Stimulated activated CD4-positive, alpha-beta T cell treated with anti-CD3 and anti-CD28 coated beads, Interleukin-1b, Interleukin-23, amount 100 ng/mL, for 4 hours (primary cell): Measurements from ENCODE around the gene OSBPL3.

ENCODE experiments used
- DNase-seq, 2 donors: peaks; one replicate each; pipeline ENCODE4 v3.0.0-alpha.2; 2020; ENCODE audit warnings: low read depth in 2 of 2

The OSBPL3 gene

DNA sequence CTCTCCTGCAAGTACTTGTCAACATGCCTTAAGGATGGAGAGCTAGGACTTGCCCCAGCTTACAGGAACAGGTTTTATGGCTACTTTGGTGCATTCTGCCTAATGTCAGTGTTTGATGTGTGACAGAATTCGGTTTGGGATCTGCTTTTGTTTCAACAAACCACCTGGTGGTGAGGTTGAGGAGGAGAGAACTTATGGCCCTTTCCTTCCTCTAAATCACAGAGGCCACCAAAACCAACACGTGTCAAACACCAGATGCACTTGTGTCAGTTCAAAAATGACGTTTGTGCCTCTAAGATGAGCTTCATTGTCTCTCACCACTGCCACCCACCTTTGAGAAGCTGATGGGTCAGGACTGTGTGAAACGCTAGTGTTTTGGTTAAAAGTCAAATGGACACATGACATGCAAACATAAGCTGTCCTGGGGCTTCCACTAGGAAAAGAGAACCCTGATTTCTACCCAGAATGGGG, 83.9 kb downstream of the OSBPL3 start:
- no peak for DNase-seq

DNA sequence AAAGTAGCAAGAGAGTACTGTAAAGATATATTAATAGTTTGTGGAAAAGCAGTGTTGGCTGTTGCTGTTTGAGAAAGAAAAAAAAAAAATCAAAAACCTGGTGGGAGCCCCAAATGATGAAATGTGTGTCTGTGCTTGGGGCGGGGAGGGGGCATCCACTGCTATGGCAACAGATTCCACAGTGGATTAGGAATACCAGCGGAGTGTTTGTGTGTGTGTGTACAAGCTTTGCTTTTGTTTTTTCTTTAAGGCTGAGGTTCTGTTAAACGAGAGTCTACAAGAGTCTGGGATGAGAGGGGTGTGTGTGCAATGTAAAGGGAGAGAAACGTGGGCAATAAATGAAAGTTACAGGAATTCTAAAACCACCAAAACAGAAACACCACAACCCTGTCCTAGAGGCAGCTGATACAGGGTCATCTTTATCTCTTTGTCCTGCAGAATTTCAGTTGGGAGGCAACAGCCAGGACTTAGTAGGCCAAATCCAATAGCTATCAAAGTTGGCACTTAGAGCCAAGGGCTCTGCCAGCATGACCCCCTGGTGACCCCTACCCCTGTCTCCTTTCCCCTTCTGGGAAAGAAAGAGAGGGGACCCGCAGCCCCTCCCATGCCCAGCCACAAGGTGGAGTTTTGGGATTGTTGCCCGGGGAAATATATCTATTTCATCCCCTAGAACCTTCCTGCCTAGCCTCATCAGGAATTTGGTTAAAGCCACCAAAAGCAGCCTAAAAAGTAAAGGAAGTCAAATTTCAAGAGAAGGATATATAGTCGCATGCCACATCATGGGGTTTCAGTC, 85.4 kb downstream of the OSBPL3 start:
- DNase-seq = no peak

DNA sequence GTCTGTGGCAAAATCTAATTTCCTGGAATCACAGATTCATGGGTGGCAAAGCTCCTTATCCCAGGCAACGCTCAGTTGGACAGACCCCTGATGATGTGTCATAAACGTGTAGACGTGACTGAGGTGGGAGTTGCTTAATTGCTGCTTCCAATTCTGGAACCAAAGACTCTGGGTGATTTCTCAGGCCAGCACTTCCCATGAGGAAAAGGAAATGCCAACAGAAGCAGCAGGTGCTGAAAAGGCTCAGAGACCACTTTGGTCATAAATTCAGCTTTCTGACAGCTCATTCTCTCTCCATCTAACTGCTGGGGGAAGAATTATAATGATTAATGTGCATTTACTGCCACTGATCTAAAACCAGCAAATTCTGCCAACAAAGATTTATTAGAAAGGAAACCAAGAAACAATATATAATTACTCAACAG, 88.7 kb downstream of the OSBPL3 start:
- DNase-seq = no peak

DNA sequence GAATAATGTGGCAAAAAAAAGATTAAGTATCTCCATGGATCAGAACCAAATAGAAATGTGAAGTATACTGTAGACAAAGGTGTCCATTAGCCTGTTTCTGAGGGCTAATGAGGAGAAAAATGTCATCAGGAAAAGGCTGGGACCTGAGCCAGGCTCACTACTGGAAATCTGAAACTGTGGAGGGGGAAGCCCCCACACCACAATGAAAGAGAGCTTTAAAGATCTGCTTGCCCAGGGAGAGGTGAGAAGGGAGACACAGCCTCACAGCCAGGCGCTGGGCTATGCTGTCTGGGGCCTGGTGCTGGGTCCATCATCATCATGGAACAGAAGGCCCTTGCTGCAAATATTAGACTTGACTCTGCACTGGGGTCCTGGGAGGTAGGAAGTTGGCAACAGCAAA, 90.4 kb downstream of the OSBPL3 start:
- DNase-seq = no peak

DNA sequence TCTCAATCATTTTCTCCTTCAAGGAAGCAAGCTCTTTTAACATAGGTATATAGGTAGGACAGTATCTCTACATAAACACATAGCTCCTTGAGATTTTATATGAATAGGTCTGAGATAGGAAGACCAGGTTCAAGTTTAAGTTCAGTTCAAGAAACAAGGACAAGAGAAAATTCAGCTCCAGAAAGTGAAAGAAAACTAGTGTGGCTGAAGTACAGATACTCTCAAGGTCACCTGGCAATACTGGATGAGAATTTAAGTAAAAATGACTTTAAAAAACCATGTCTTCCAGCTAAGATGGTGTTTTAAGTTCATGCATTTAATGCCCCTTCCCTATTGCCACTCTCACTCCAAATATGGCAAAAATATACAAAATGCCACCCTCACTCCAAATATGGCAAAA, 91.3 kb downstream of the OSBPL3 start:
- DNase-seq = no peak

DNA sequence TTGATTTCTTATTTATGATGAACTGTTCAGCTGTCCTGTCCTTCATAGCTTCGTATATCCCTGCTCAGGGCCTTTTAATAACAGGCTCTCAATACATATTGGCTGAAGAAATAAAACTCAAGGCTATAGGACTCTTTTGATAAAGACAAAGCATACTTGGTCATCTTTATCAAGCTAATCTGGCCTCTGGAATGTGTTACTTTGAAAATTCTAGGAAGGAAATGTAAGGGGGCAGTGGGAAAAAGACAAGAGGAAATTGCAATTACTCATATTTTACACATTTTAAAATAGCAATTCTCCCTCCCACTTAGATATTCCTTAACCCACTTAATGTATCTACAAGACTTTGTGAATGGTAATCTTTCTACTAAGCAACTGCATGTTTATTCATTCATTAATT, 94.3 kb downstream of the OSBPL3 start:
- no peak for DNase-seq

DNA sequence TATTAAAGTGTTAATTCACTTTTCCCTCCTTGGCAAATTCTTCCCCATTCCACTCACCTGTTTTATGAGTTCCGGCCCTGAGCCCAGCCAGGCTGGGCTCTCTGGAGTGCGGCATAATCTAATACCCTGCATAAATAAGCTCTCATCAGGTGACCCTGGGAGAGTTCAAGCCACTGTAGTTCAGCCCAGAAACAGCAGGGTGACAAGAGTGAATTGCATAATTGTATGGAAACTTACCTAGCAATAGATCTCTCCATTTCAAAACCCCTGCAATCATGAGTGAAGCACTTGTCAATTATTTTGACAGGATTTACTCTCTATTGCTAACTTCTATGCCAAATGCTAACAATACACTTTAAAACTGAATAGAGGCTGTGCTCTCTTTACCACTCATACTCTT, 94.7 kb downstream of the OSBPL3 start:
- DNase-seq = no peak

DNA sequence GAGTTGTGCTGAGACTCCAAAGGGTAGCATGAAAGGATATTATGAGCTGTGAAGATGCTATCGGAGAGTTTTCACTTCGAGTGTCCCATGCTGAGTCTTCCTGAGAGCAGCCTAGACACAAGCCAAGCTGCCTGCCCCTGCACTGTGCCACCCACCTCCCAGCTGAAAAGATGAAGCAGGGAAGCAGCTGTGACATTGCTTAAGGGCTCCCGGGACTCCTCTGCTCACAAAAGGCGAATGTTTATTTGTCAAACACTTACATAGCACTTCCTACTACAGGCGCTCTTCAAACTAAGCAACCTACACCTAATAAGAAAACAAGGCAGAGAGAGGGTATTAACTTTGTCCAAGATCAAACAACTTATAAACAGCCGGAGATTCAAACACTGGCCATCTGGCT, 95.6 kb downstream of the OSBPL3 start:
- no peak for DNase-seq

DNA sequence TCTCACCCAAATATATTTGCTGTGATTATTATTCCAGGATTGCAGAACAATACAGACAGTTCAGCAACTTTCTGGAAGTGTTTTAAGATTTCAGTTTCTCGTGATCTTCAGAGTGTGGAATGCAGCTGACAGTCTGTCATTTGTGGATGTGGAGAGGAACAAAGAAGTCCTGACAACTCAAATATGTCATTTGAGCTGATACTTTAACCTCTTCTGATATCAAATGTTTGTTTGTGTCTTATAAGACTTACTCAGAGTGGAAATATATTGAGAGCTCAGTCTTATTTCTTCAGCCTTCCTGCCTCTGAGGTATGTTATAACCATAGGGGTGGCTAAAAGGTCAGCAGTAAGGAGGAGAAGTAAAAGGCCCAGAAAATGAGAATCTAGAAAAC, 96.4 kb downstream of the OSBPL3 start:
- no peak for DNase-seq

DNA sequence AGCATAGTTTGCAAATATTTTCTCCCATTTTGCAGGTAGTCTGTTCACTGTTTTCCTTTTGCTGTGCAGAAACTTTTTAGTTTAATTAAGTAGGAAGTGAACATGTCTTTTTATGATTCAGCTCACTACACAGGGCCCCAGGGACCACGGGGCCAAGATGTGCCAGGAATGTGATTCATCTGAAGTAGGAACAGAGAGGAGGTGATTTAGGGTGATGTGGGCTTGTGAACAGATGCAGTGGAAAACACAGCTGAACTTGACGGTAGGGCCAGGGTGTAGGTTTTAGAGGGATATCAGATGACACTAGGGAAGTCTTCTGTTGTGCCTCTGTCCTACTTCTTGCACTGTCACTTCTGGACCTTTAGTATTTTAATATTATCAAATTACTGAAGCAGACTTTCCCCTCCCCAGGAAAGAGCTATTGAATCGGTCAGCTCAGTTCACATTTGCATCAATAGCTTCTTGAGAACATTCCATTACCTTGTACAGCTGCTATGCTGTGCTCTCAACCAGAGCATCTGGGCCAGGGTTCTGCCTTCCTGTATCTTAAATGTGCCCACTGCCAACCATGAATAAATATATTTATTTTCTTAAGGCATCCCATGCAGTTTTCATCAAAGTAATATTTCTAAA, 96.9 kb downstream of the OSBPL3 start:
- peak in 1 of 2 donors; percentile 16 for DNase-seq

DNA sequence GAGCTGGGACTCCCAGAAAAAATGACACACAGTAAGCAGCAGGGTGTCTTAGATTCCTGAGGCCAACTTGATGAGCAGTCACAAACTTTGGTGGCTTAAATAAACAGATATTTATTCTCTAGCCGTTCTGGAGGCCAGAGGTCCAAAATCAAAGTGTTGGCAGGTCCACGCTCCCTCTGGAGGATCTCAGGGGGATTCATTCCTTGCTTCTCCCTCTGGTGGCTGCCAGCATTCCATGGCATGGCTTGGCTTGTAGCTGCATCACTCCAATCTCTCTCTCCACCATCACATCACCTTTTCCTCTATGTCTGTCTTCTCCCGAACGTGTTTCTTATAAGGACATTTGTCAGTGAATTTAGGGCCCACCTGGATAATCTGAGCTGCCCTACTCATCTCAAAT, 98.4 kb downstream of the OSBPL3 start:
- DNase-seq = no peak

DNA sequence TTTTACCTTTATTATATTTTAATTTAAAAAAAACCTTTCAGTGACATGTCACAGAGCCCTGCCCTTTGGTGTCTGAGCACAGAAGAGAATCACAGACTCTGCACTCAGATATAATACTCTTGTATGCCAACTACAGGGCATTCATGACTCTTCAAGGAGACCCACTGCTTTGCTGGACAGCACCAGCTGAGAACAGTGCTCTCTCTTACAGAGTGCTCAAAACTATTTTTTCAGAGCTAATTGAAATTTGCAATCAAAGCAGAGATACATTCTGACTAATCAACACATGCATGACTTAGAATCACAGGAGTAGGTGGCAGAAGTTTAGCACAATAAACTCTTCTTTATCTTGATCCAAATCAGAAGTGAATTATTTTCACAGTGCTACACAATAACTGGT, 99.1 kb downstream of the OSBPL3 start:
- no peak for DNase-seq

DNA sequence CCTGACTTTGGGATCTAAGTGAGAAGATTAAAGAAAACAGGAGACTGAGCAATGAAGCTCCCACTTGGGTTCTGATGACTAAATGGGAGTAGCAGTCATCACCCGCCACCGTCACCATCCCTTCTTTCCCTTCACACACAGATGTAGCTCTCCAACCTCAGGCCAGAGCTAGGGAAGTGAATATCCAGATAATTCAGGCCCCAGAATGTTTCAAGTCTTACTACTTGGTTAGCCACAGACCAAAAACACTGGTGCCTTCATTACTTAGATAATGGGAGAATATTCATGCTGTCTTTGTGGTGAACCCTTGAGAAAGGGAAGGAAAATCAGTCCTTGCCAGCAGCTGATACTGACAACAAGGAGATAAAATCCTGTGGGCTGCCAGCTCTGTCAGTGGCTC, 100.7 kb downstream of the OSBPL3 start:
- no peak for DNase-seq

DNA sequence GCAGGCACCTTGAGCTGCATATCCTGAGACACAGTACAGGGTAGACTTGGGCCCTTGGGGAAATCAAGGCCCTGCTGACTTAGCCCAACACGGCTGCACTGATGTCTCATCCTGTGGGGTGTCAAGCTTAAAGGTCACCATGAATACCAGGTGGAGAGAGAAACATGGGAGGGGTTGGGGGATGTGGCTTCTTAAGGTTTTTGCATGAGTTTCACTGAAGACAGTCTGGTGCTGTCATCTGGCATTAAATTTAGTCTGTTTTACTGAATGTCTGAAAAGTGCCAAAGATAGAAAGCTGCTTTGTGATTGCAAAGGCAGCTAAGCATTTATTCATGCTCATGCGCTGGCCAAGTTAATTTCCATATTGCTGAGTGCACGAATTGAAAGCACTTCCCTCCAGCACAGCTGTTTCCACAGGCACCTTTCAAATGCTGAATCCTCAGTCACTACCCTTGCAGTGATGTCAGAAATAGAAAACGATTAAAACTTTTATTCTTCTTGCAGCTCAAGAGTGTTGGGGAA, 102.1 kb downstream of the OSBPL3 start:
- no peak for DNase-seq

DNA sequence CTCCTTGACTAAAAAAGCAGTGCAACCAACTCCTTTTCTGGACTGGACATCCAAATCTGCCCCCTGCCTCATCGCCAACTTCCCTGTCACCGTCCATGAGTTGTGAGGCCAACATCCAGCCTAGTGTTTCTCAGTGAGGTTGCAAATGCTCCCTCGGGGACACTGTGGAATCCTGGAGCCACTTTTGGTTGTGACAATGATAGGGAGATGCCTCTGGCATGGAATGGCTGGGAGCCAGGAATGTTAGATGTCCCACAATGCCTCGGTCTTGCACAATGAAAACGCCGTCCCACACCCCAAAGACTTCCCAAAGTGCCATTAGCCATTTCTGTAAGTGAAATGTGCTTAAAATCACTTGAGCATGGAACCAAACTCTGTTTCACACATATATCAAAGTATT, 105.2 kb downstream of the OSBPL3 start:
- DNase-seq = no peak

DNA sequence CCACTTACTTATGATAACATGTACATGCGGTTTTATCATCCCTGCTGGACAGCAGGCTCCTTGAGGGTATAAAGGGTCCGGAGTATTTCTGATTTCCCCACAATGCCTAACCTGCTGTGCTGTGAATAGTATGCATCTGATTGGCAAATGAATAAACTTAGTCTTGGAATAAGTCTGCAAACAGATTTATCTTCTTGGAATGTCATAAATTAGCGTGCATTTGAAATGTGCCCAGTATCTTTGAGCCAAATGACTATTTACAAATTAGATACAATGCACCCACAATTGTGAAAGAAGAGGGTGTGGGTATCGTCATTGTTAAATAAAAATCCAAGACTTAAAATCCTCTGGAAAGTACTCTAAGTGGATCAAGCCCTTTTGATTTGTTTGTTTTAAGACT, 106.0 kb downstream of the OSBPL3 start:
- no peak for DNase-seq

DNA sequence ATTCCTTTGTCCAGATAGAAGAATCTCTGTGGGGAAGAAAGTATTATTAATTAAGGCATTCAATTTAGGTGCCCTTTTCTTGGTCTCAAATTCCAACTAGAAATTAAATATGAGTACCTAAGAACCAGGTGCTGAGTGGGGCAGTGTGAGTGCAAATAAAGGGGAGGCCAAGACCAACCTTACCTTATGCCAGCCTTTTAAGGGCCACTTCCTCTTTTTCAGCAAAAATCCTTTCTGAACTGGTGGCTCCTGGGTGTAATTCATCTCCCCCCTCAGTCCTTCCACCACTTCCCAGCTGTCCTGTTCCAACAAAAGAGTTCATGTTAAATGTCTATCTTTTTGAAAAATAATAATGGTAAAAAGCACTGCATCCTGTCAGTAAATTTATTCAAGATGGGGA, 108.2 kb downstream of the OSBPL3 start:
- DNase-seq = no peak

DNA sequence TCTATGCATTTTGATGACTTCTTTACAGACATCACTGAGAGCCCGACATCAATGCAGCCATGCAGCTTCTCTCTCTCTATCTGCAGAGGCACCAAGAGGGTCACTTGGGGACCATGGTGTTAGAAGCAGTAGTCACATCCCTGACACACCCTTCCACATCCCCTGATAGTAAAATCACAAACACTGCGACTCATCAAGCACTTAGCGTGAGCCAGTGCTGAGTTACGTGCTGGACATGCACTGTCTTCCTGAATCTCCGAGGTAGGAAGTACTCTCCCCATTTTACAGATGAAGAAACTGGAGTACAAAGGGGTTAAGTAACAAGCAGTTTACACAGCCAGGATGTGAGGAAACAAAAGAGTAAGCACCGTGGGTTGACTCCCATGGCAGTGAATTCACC, 109.2 kb downstream of the OSBPL3 start:
- no peak for DNase-seq

DNA sequence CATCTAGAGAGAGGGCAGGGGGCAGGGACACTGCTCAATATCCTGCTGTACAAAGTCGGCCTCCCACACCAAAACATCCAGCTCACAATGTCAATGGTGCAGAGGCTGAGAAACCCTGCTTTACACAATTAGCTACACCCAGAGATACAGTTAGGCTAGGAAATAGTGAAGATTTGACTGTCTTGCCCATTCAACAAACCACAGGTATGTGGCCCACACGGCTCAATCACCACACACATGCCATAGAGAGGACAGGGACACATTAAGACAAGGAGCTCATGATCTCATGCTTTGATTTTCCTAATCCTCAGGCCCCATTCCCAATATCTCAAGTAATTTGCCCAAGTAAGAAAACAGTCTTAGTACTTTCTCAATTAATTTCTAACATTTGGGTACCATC, 110.4 kb downstream of the OSBPL3 start:
- DNase-seq = no peak

DNA sequence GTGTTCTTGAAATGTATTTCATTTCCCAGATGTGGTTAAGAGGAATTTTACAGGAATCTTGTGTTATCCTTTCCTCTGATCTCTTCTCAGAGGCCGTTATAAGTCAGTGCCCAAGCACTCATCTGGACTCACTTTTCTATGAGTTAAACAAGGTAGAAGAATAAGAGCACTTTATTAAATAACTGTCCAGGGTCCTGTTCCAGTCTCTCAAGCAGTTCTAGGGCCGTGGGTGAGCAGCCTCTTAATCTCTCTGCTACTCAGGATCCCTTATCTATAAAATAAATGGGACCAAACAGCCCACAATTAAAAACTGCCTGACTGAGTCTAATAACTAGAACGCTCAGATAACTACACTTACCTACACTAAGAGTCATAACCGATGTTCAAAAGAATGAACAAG, 111.2 kb downstream of the OSBPL3 start:
- DNase-seq = no peak

DNA sequence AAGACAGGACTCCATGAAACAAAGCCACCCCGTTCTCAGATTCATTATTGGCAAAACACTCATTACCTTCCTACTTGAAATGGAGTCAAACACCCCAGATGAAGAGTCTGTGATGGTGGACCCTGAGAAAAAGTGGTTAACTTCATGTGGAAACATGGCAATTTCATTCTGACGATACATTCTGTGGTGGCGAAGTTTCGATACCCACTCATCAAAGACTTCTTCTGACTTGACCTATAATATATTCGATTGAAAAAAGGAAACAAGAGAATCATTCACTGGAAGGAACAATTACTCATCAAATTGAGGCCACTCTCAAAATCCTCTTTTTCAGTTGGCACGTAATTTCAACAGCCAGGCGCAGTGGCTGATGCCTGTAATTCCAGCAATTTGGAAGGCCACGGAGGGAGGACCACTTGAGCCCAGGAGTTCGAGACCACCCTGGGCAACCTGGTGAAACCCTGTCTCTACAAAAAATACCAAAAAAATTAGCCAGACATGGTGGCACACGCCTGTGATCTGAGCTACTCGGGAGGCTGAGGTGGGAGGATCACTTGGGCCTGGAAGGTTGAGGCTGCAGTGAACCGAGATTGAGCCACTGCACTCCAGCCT, 113.9 kb downstream of the OSBPL3 start:
- no peak for DNase-seq

DNA sequence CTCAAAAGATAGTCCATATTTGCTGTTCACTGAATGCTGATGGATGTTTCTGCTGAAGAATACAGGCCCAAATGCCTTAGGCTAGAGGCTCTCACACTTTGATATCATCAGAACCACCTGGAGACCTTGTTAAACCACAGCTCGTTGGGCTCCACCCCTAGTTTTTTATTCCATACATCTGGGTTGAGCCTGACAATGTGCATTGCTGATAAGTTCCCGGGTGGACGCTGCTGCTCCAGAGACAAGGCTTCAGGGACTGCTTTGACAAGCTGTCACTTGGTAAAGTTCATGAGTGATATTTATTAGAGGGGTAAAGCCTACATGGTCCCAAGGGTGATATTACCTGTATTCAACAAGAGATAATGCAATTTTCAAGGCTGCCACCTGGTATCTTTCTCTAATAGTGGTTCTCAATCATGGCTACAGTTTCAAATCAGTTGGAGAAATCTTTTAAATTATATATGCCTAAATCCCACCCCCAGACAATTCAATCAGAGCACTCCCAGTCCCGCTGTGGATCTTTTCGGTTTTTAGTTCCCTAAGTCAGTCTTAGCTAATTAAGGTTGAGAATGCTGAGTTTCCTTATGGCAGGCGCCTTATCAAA, 115.7 kb downstream of the OSBPL3 start:
- no peak for DNase-seq

DNA sequence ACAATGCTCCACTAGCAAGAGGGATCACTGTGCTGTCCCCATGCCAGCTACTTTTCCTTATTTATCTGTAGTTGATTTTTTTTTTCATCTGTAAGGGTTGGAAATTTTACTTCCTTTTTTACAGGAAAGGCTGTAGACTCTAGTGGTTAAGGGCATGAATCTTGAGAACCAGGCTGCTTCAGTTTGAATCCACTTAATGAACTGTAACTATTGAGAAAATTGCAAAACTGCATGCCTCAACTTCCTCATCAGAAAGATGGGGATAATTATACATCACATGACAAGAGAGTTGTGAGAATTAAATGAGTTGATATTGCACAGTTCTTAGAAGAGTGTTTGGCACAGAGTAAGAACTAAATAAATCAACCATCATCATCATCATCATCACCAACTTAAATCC, 116.4 kb downstream of the OSBPL3 start:
- DNase-seq = no peak
